MM.1S (cell line): ENCODE results near the gene SRD5A3.

ENCODE experiments used
- EZH2 ChIP-seq: fragments of 300-600 bp; sonication (generic); optimal IDR thresholded peaks from 2 replicates; pipeline ENCODE3; 2017; ENCODE audit warnings: low read depth, mild to moderate bottlenecking, antibody characterized with exemption, low read length, mixed read lengths
- TF ChIP-seq, protein P1 (sequence below): fragments of 300-600 bp; sonication (generic); IDR thresholded peaks from 2 replicates; pipeline ENCODE4 v1.5.1; 2016; ENCODE audit warnings: antibody characterized with exemption, low read length, mixed read lengths

DNA sequence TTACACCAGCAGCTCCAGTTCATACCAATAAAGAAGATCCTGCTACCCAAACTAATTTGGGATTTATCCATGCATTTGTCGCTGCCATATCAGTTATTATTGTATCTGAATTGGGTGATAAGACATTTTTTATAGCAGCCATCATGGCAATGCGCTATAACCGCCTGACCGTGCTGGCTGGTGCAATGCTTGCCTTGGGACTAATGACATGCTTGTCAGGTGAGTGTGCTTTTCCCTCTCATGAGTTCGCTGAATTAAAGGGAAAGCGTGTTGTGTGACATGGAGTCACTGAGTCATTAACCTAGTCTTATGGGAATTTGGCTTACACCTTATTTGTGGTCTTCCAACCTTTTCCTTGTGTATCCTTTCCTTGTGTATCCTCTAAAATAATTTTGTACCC lies 65.6 kb downstream of the SRD5A3 start:
- TF ChIP-seq, protein P1, sequence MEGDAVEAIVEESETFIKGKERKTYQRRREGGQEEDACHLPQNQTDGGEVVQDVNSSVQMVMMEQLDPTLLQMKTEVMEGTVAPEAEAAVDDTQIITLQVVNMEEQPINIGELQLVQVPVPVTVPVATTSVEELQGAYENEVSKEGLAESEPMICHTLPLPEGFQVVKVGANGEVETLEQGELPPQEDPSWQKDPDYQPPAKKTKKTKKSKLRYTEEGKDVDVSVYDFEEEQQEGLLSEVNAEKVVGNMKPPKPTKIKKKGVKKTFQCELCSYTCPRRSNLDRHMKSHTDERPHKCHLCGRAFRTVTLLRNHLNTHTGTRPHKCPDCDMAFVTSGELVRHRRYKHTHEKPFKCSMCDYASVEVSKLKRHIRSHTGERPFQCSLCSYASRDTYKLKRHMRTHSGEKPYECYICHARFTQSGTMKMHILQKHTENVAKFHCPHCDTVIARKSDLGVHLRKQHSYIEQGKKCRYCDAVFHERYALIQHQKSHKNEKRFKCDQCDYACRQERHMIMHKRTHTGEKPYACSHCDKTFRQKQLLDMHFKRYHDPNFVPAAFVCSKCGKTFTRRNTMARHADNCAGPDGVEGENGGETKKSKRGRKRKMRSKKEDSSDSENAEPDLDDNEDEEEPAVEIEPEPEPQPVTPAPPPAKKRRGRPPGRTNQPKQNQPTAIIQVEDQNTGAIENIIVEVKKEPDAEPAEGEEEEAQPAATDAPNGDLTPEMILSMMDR: no peak
- no peak for TF ChIP-seq EZH2
